Gastroesophageal sphincter (tissue), 4 donors: Measurements from ENCODE around the gene EEFSEC. TPM values are rescaled to one million over a fixed set of nuclear protein-coding genes. Genes with fewer than 3 reads are reported as not detected.

Source experiments
- ATAC-seq: fragments of 150-250 bp; one replicate; pipeline ENCODE4 v1.9.1; 2016; ENCODE audit warnings: mild to moderate bottlenecking, moderate library complexity
- H3K27ac ChIP-seq, 4 donors: fragments of 200-600 bp; sonication (generic) in 3 of 4; 1 replicate in 3 of 4; 2 replicates in 1 of 4; pipeline ENCODE4 v1.5.1; 2016 to 2019
- H3K27me3 ChIP-seq: fragments of 200-600 bp; sonication (generic); one replicate; pipeline ENCODE4 v1.5.1; 2019
- H3K36me3 ChIP-seq, 2 donors: fragments of 200-600 bp; sonication (generic); one replicate each; pipeline ENCODE4 v1.5.1; 2019; ENCODE audit warnings: control low read depth in 1 of 2
- H3K4me1 ChIP-seq, 3 donors: fragments of 200-600 bp; sonication (generic); 1 replicate in 2 of 3; 2 replicates in 1 of 3; pipeline ENCODE4 v1.5.1; 2016 to 2019; ENCODE audit warnings: control low read depth in 2 of 3
- H3K4me3 ChIP-seq, 2 donors: fragments of 200-600 bp; sonication (generic); one replicate each; pipeline ENCODE4 v1.5.1; 2019; ENCODE audit warnings: mild to moderate bottlenecking in 1 of 2, moderate library complexity in 1 of 2
- H3K9me3 ChIP-seq, 3 donors: fragments of 200-600 bp; sonication (generic); one replicate each; pipeline ENCODE4 v1.5.1; 2017 to 2019; ENCODE audit warnings: control low read depth in 2 of 3
- EP300 ChIP-seq: sonication (generic); formaldehyde crosslinking; IDR thresholded peaks from one replicate; pipeline ENCODE4 v1.6.1; 2017; ENCODE audit warnings: antibody characterized with exemption, mild to moderate bottlenecking
- POLR2A ChIP-seq, 2 donors: fragments of 450-650 bp; IDR thresholded peaks; one replicate each; pipeline ENCODE4 v1.6.1; 2017; ENCODE audit warnings: antibody characterized with exemption in 2 of 2, mild to moderate bottlenecking in 2 of 2, moderate library complexity in 1 of 2
- POLR2AphosphoS5 ChIP-seq: sonication (generic); formaldehyde crosslinking; IDR thresholded peaks from one replicate; pipeline ENCODE4 v1.6.1; 2017; ENCODE audit warnings: antibody characterized with exemption
- WGBS, 2 donors: methylation state at CpG; one replicate each; pipeline ENCODE4 v1.1.5; 2018; ENCODE audit warnings: low coverage in 1 of 2; 5-methylcytosine and 5-hydroxymethylcytosine counted together
- total RNA-seq, 4 donors: library from RNA; depleted of rRNA; stranded (reverse); fragments of >200 nt; gene quantifications; one replicate each; pipeline ENCODE4 v1.1.0, GENCODE V29; 2016
- TF ChIP-seq, protein P1 (sequence below), 4 experiments: fragments of 200-600 bp in 2 of 4; fragments of 450-650 bp in 2 of 4; sonication (generic) in 1 of 4; IDR thresholded peaks; one replicate each; pipeline ENCODE4 v1.5.1; 2017 to 2019; ENCODE audit warnings: antibody characterized with exemption in 4 of 4, mild to moderate bottlenecking in 2 of 4, moderate library complexity in 2 of 4

Gene EEFSEC
- total RNA-seq, 4 donors from 2014 or later: 5.8 to 16.5 (median 11.4) TPM

DNA sequence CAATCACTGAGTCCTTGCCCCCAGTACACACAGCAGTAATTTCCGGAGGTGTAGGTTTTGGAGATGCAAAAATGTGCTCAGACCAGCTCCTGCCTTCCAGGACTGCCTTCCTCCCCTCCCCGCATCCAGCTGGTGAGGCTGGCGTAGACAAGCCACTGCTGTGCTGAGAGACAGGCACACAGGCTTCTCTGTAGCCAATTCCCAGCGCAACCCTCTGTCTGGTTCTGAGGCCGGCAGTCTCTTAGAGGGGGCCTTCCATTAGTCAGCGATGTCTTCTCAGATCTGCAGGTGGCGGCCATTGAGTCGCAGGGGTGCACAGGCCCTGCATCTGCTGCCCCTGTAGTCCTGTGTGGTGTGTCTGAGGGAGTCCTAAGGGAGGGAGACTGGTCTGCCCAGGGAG is 199.0 kb downstream of the EEFSEC start:
- peaks cover 0 to 21% (median 0%) of the 10 kb centered on the region in 3 donors for H3K4me1 ChIP-seq
- H3K36me3 ChIP-seq: peaks cover 0 to 6% of the 10 kb centered on the region in 2 donors
- ATAC-seq: no peak
- H3K4me3 ChIP-seq: no peak overlapping the region
- WGBS, 2 donors: 96% methylated on average over 6 of the region's 8 CpGs; no CpG with 5 or more reads in 1 of the 2 donors
- H3K27ac ChIP-seq: no peak overlapping the region
- no peaks in the 10 kb centered on the region for H3K9me3 ChIP-seq
- no peak for TF ChIP-seq POLR2AphosphoS5
- TF ChIP-seq EP300: no peak
- no peak for TF ChIP-seq POLR2A (IDR thresholded peaks at IDR 0.05)
- TF ChIP-seq, protein P1, sequence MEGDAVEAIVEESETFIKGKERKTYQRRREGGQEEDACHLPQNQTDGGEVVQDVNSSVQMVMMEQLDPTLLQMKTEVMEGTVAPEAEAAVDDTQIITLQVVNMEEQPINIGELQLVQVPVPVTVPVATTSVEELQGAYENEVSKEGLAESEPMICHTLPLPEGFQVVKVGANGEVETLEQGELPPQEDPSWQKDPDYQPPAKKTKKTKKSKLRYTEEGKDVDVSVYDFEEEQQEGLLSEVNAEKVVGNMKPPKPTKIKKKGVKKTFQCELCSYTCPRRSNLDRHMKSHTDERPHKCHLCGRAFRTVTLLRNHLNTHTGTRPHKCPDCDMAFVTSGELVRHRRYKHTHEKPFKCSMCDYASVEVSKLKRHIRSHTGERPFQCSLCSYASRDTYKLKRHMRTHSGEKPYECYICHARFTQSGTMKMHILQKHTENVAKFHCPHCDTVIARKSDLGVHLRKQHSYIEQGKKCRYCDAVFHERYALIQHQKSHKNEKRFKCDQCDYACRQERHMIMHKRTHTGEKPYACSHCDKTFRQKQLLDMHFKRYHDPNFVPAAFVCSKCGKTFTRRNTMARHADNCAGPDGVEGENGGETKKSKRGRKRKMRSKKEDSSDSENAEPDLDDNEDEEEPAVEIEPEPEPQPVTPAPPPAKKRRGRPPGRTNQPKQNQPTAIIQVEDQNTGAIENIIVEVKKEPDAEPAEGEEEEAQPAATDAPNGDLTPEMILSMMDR (IDR thresholded peaks at IDR 0.05): no peak
- no peaks in the 10 kb centered on the region for H3K27me3 ChIP-seq

- Histone ChIP-seq H3K36me3 (peaks cover 0 to 16% of the 10 kb centered on the region in 2 donors), H3K9me3 (no peaks in the 10 kb centered on the region), H3K27me3 (no peaks in the 10 kb centered on the region), H3K27ac (peak overlapping the region in 1 of 4 donors; percentile 1), H3K4me1 (peaks cover 0 to 21% (median 0%) of the 10 kb centered on the region in 3 donors), H3K4me3 (no peak overlapping the region)
- 100% methylated on average over 3 of the region's 8 CpGs; no CpG with 5 or more reads in 1 of the 2 donors for WGBS, 2 donors
- TF ChIP-seq POLR2A (IDR thresholded peaks at IDR 0.05): no peak
- TF ChIP-seq, protein P1 (IDR thresholded peaks at IDR 0.05): no peak
- ATAC-seq: no peak
These were observed 200.2 kb downstream of the EEFSEC start for GRCh38 chr3:128353361-128353965.

- Histone ChIP-seq H3K27me3 (no peaks in the 10 kb centered on the region), H3K4me3 (no peak overlapping the region), H3K9me3 (no peaks in the 10 kb centered on the region), H3K27ac (peak overlapping the region in 2 of 4 donors; percentile 1 to 41), H3K36me3 (peaks cover 0 to 22% of the 10 kb centered on the region in 2 donors), H3K4me1 (peaks cover 0 to 21% (median 0%) of the 10 kb centered on the region in 3 donors)
- WGBS, 2 donors: 40 to 50% methylated on average over 1 to 2 of the region's 10 CpGs
- no peak for ATAC-seq
- TF ChIP-seq POLR2A (IDR thresholded peaks at IDR 0.05) (no peak), POLR2AphosphoS5 (no peak), EP300 (no peak)
- TF ChIP-seq, protein P1 (IDR thresholded peaks at IDR 0.05): no peak
These were observed 200.9 kb downstream of the EEFSEC start for GRCh38 chr3:128353991-128354687.

DNA sequence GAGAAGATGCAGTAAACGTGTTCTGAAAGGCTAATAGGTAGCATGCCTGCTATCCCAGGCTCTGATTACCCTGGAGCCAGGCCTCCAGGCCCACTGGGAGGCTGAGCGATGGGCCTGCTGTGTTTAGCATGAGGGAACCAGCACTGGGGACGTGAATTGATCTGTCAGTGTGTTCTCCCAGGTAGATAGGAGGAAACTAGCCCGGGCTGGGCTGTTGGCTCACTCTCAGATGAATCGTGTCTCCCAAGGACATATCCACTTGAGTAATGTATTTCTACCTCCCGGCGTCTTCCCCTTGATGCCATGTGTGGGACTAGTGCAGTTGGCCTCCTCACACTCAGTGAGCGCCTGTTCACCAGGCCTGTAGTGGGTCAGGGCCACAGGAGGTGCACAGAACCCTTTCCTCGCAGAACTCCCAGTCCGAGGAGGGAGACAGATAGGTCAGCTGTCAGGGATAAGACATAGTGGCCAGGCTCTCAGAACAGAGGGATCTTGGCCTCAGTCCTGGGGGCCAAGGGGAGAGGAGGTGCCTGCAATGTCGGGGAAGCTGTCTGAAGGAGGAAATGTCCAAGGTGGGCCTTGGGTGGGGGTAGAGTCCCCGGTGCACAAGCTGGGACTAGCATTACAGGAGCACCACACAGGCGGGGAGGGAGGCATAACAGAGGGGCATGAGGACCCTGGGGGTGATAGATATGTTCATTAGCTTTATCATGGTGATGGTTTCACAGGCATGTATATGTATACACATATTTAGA is 201.7 kb downstream of the EEFSEC start:
- peaks cover 0 to 23% of the 10 kb centered on the region in 2 donors for H3K36me3 ChIP-seq
- H3K27ac ChIP-seq: peak overlapping the region in 2 of 4 donors; percentile 1 to 41
- no peak overlapping the region for H3K4me3 ChIP-seq
- ATAC-seq: no peak
- TF ChIP-seq, protein P1 (IDR thresholded peaks at IDR 0.05): no peak
- TF ChIP-seq POLR2A (IDR thresholded peaks at IDR 0.05): no peak
- no peaks in the 10 kb centered on the region for H3K27me3 ChIP-seq
- no peaks in the 10 kb centered on the region for H3K9me3 ChIP-seq
- 71 to 74% methylated on average over 4 to 8 of the region's 13 CpGs for WGBS, 2 donors
- peaks cover 0 to 21% (median 0%) of the 10 kb centered on the region in 3 donors for H3K4me1 ChIP-seq
